GM21528 (cell line): Measurements from ENCODE around the gene SH2D5.
"Not testable (repeated sequence)": the region's sequence is repeated elsewhere in the genome, so short reads cannot be mapped to it uniquely, and the experiment has no call there.

Experiments
- ATAC-seq: cut with Tn5 transposase; IDR thresholded peaks from one replicate; pipeline ENCODE4 v1.9.1; 2021; ENCODE audit warnings: mild to moderate bottlenecking, moderate library complexity; ENCODE audit not compliant: unreplicated experiment, low FRiP score

Gene SH2D5

GRCh38 chr1:20699558-20699957 lies 32.9 kb downstream of the SH2D5 start:
- ATAC-seq = no peak

GRCh38 chr1:20698195-20698910 lies 34.1 kb downstream of the SH2D5 start:
- ATAC-seq = no peak

- ATAC-seq = no peak
Observed at GRCh38 chr1:20697563-20697962, 34.9 kb downstream of the SH2D5 start.

GRCh38 chr1:20696397-20697333 lies 35.8 kb downstream of the SH2D5 start:
- peak; percentile 67 for ATAC-seq

GRCh38 chr1:20695515-20695914 lies 37.0 kb downstream of the SH2D5 start:
- no peak for ATAC-seq

GRCh38 chr1:20693623-20694022 lies 38.9 kb downstream of the SH2D5 start:
- no peak for ATAC-seq

- no peak for ATAC-seq
Observed at GRCh38 chr1:20691872-20692271, 40.6 kb downstream of the SH2D5 start.

- no peak for ATAC-seq
Observed at GRCh38 chr1:20689645-20690056, 42.9 kb downstream of the SH2D5 start.

- ATAC-seq = no peak
Observed at GRCh38 chr1:20686883-20687725, 45.4 kb downstream of the SH2D5 start.

GRCh38 chr1:20685741-20686140 lies 46.8 kb downstream of the SH2D5 start:
- ATAC-seq = no peak

GRCh38 chr1:20685099-20685662 lies 47.3 kb downstream of the SH2D5 start:
- no peak for ATAC-seq

GRCh38 chr1:20684651-20685050 lies 47.9 kb downstream of the SH2D5 start:
- ATAC-seq = no peak

GRCh38 chr1:20684050-20684620 lies 48.4 kb downstream of the SH2D5 start:
- no peak for ATAC-seq

GRCh38 chr1:20683614-20684013 lies 48.9 kb downstream of the SH2D5 start:
- no peak for ATAC-seq

- ATAC-seq = no peak
Observed at GRCh38 chr1:20682571-20683236, 49.8 kb downstream of the SH2D5 start.

GRCh38 chr1:20681999-20682398 lies 50.5 kb downstream of the SH2D5 start:
- ATAC-seq = no peak

- ATAC-seq = no peak
Observed at GRCh38 chr1:20680269-20680668, 52.2 kb downstream of the SH2D5 start.

GRCh38 chr1:20678599-20678998 lies 53.9 kb downstream of the SH2D5 start:
- no peak for ATAC-seq

GRCh38 chr1:20673626-20674025 lies 58.9 kb downstream of the SH2D5 start:
- ATAC-seq = not testable (repeated sequence)

GRCh38 chr1:20672265-20672632 lies 60.3 kb downstream of the SH2D5 start:
- no peak for ATAC-seq
